Eye (tissue), 1 donor: ENCODE results near the gene ATG7.
"Not testable (repeated sequence)": the region's sequence is repeated elsewhere in the genome, so short reads cannot be mapped to it uniquely, and the experiment has no call there.

Experiments
- DNase-seq: peaks from one replicate; pipeline ENCODE4 v3.0.0-alpha.2; 2015

ATG7 gene

DNA sequence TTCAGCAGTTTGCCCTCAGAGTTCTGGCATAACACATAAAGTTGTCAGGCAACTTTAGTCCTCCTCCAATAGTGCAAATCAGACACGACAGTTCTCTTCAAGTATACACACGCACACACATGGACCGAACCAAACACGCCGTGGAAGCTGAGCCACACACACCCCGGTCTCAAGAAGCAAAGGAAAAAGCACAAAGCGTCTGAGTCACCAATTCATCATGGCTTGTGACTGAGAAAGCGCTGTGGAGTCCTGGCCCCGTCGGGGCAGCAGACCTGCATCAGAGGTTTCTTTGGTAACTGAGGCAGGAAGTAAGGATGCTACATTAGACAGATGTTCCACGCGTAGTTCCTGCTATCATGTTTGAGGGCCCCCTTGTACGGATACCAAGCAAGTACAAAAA lies 285.8 kb downstream of the ATG7 start:
- no peak for DNase-seq

DNA sequence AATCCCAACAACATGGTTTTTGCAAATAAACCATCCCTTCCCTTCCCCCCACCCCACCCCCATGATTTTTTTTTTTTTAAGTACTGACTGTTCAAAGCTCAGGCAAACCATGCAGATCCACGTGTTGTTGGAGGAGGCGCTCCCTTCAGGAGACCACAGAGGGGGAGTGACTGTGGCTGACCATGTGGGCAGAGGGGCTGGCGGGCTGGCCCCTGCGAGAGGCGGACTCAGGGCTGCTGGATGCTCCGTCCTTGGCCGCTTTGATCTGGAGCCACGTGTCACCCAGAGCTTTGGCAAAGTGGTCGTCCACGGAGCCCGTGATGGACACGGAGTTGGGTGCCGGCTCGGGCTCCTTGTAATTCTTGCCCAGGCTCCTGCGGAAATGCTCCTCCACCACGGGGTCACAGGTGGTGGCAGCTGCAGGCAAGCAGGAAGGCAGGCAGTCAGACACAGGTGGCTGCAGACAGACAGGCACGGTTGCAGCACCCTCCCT lies 286.3 kb downstream of the ATG7 start:
- DNase-seq: no peak

DNA sequence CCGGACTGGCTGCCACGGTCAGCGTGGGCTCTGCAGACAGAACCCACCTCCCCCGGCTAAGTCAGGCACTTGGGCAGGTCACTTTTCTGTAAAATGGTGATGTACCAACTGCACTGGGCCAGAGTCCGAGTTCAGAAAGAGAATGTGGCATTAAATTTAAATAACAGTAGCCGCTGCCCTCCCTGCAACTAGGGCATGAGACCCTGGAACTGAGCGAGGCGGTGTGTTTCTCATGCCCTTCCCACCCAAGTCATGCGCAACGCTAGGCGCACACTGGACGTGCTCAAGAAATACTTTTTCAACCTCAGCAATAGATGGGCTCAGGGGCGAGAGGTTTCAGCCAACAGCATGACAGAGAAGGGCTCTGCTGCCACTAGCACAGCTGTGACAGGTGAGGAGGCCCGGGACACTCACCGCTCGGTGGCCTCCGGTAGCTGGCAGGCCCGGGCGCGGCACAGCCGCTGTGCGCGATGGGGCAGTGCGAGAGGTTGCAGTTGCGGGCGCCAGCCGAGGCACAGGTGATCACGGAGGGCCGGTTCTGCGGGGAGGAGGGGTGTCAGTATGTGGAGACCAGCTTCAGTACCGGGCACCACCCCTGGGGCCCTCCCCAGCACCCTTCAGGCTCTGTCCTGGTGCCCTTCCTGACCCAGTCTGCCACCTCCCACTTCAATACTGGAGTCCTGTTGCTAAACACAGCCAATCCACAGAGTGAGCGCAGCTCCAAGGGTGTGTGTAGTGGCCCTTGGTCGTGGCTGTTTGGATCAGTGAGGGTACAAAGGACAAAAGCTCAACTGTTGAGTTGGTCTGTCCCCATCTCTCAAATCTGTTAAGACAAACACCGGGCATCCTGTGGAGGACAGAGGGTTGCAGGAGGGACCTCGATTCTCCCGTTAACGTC lies 287.0 kb downstream of the ATG7 start:
- no peak for DNase-seq

DNA sequence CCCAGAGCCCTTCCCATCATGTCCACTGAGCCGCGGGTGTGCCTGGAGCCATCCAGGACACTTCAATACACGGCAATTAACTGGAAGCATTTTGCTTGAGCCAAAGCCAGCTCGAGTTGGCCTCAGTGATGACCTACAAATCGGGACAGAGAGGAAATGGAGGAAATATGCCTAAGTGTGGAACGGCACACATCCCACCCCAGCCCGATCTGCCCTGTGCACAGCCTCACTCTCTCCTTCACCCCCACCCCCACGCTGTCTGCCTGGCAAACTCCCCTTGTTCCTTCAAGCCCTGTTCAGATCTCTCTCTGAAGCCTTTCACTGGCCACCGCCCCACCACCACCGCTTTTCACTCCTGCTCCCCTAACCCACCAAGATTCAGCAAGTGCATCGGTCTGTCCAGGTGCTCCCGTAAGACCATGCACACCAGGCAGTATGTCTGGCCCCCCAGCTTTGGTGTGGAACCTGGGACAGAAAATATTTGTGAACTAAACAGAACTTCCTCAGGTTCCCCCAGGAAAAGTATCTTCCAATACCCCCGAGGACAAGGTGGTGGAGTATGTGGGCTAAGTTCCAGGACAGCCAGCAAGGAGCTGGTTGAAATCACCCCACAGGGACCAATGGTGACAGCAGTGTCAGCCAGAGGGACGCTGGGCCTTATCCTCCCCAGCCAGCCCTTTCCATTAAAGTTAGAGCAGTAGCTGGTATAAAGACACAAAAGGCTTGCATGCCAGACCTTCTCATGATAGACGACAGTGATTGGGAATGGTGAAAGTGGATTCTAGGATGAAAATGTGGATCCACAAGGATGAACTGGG lies 287.8 kb downstream of the ATG7 start:
- DNase-seq: no peak

DNA sequence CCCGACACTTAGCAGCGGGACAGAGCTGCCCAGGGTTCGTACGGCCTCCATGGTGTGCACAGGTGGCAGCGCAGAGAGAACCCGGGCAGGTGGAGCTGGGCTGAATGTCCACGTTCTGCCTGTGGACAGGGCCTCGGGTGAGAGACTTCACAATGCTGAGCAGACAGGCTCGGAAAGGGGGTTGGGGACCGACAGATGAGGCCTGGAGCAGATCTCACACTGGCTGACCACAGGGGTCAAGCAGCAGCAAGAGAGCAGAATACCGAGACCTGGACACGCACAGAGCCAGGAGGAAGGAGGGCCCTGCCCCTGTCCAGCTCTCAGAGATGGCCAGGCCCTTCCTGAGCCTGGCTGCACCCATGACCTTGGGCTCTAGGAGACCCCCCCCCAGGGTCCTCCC lies 288.5 kb downstream of the ATG7 start:
- no peak for DNase-seq

DNA sequence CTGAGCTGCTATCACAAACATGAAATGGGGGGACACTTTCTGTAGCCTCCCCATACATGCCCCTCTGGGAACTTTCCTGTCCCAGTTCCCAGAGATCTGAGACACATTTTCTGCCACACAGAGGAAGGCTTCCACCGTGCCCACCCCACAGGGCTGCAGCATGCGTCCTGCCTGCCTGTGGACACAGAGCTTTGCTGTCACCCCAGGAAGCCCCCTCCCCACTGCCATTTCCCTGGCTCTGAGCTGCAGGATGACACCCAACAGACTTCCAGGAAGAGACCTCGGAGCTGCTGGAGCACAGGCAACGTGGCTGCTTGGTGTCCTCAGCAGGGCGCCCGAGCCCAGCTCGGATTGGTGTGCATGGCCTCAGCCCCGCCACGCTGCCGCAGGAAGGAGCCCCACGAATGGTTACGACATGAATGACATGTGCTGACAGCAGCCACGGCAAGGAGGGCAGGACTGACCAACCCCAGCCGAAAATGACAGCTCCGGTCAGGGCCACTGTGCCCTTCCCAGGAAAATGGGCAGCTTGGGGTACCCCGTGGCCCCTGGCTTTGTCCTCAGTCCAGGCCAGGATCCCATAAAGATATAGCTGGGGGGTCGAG lies 290.2 kb downstream of the ATG7 start:
- DNase-seq: no peak

DNA sequence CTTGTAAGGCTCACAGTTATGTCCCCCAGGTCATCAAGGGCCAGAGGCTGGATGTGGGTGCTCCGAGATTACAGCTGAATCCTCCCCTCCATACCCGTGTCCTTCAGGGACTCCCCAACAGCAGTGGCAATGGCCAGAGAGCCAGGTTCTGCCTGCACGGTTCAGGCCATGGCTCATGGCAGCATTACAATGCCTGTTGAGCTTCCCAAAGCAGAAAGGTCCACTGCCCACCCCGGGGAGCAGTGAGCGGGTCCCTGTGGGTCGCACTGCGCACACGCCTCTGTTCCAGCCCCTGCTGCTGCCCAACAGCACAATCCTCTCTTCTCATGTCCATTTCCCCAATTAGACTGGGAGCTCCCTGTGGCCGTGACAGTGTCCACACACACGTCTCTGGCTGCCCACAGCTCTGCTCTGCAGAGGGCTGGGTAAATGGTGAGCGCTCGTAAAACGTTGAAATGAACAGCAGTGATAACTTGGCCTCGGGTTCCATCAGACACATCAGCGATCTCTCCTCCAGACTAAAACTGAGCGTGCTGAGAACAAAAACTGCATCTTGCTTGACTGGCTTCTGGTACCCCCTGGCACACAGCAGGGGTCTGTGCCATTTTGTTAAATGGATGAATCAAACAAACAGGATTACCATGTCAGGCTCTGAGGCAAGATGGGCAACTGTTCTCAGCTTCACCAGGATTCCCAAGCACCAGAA lies 291.1 kb downstream of the ATG7 start:
- no peak for DNase-seq

DNA sequence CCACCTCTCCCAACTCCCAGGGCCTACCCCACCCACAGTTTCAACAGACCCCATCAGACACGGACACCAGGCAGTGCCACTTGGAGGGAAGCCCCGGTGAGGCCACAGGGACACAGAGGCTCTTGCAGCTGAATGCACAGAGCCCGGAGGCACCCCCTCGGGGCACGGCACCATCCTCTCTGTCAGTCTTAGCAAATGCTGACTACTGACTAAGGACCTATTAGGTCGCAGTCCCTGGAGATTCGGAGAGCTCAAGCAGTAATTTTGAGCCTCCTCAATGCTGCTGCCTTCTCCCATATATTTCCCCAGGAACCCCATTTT lies 291.6 kb downstream of the ATG7 start:
- no peak for DNase-seq

DNA sequence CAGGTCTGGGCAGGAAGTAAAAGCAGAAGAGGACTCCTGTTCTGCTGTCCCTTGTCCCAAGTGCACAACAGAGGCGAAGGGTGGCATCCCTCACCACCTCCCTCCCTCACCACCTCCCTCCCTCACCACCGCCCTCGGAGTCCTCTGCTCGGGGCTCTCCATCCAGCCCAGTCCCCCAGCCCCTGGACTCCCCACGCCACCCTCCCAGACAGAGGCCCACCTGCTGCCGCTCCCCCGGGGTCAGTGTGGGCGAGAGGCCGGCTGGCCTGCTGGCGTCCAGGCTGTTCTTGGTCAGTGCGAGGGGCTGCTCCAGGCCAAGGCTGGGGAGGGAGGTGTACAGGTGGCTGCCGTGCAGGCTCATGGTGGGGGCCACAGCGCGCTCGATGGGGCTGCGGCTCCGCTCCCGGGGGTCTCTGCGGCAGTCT lies 292.4 kb downstream of the ATG7 start:
- DNase-seq: no peak

DNA sequence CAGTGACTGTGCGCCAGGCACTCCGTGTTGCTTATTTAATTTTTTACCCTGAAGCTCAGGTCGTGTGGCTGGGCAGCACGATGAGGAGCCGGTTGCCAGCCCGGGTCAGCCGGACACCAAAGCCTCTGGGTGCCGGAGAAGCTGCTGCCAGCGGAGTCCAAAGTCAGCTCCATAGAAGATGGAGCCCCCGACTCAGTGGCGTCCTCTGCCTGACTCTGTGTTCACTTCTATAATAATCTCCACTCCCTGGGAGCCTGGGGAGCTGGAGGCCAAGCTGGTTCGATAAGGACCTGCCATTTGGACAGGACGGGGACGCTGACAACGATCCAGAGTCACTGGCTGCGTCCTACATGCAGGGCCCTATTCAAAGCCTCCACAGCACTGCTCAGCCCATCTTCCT lies 292.9 kb downstream of the ATG7 start:
- DNase-seq: no peak

DNA sequence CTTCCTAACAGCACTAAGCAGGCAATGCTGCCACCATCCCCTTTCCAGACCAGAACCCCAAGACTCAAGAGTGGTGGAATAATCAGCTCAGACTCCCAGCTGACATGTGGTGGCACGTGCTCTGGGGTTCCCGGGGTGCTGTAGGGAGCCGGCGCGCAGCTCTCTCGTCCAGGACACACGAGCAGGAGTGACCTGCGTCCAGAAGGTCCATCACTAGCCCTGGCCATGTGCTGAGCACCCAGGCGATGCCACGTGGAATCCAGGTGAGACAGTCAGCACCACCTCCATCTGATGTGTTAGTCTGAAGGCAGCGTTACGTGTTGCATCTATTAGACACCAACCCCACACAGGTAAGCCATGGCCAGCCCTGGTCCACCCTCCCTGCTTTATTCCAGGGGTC lies 293.3 kb downstream of the ATG7 start:
- no peak for DNase-seq

DNA sequence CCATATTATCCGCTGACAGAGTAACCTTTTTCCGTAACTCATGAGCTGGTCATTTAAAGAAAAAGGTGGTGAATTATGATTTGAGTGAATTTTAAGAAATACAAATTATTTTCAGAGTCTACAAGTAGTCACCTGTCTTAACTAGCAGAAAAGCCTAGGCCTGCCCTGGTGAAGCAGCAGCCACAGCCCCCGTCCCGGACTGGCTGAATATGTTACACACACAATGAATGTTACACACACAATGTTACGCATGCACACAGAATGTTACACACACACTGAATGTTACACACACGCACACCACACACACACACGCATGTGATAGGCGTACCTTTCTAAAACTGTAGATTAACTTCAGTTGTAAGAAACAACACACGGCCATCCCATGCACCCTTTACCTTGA lies 293.7 kb downstream of the ATG7 start:
- no peak for DNase-seq

DNA sequence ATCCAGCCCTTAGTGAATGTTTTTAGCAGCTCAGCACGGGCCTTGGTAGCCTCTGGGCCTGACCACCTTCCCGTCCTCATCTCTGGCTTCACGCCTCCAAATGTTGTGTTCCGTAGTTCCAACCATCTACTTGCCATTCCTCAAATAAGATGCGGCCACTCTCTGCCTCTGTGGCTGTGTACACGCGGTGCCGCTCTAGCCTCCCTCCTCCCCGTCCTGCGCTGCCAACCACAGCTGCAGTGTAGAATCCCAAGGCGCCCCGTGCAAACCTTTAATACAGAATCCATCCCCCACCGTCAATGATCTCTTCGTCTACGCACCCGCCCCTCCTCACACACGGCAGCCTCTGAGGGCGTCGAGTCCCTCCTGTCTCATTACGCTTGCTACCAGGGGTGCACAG lies 294.3 kb downstream of the ATG7 start:
- no peak for DNase-seq

DNA sequence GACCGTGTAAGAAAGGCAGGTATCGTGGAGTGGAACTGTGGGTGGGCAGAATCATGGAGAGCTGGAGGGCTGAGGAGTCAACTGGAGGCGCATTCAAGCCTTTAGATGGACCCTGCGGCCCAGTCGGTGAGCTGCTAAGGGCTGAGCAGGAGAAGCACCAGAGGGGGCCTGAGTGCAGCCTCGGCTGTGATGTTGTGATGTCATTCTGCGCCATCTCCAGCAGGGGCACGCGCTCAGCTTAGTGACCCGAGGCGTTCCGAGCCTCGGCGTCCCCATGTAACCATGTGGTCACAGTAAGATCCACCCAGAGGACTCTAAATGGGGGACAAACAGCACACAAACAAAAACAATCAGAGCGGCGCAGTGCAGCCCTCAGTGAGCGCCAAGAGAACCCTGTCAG lies 294.7 kb downstream of the ATG7 start:
- no peak for DNase-seq

DNA sequence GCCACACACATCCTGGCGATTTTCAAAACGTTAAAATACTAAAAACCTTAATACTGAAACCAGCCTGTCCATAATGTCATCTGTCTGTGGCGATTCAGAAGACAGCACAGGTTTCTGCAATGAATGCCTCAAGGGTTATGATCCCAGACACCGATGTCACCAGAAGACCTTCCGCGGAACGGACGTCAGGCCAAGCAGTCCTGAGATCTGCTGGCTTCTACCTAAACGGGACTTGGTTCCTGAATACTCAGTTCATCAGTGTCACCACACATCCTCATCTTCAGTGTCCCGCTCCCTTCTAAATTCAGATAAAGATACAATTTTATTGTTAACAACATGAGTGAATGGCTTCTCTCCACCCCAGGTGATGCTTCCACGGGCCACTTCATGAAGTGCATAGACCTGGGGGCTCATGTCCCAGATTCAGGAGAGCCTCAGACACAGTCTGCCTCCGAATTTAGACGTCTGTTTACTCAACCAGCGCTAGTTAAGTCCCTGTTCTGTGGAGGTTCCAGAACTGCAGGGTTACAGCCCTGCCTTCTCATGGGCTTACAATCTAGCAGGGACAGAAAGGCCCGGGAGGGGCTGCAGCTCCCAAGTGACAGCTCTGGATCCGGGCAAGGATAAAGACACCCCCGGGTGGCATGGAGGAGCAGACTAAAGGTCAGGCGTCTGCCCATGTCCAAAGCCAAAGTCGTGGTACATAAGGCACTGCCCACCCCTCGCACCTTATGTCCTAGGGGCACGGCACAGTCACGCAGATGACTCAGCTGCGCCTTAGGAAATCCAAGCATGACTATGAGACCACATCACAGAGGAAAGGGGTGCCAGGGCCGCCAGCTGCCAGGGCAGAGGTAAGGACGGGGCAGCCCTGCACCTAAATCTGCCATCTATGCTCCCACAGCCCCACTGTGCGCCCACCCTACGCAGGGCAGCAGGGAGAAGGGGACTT lies 295.6 kb downstream of the ATG7 start:
- DNase-seq: no peak

DNA sequence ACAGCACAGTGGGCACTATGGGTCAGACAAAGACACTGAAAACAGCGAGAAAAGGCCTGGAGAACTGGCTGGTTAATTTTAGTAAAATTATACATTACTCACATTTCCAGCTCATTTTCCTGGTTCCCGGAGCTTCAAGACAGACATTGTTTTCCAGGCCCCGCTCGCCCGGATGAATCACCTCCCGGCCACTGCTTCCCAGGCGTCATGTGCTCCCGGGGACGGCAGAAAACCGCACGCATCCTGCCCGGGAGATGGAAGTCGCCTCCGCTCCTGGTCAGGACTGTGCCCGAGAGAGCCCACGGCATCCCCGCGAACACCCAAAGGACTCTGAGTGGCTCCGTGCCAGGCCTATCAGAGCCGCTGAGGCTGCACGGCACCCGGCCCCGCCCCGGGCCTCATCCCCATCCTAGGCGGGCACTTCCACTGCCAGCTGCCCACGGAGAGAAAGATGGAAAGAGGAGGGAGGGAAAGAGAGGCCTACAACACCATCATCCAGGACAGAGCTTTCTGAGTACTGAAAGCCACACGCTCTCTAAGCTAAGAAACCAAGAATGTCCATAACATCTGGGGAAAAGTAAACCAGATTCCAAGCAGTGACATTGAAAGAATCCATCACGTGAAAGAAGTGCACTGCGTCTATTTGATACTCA lies 296.4 kb downstream of the ATG7 start:
- no peak for DNase-seq

DNA sequence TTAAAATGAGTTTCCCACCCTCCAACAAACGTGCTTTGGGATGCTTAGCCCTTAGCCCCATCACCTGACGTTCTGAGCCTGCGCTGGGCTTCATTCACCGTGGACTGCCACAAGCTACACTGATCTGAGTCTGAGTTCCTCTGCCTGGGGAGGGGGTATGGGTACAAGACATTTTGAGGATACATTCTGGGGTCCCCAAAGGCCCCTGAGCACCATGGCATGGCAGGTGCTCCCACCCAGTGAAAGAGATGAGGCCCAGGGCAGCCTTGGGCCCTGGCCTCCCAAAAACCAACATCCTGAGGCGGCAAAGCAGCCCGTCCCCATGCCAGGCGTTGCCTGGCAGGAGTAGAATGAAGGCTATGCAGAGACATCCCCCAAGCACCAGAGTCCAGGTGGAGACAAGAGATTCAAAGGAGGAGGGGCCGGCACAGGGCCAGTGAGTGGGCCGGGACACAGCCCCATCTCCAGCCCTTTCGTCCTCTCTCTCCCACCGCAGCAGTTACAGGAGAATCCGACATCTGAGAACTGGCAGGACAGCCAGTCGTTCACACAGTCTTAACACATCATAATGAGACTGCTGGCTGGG lies 297.1 kb downstream of the ATG7 start:
- no peak for DNase-seq

DNA sequence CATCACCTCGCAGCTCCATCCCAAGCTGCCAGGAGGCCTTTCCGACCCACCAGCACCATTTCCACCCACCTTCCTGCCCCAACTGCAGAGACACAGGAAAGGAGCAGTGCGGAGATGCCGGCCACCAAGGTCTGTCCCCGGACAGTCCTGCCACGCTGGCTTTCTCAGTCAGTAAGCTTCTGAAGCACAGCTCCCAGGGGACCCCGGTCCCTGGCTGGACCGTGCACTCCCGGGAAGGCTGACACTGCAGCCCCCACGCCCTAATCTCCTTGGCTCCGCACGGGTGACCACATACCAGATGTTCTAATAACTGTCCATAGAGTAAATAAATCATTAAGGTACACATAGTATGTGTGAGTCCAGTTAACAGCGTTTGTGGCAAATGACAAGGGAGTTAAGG lies 298.1 kb downstream of the ATG7 start:
- DNase-seq: peak; percentile 24

DNA sequence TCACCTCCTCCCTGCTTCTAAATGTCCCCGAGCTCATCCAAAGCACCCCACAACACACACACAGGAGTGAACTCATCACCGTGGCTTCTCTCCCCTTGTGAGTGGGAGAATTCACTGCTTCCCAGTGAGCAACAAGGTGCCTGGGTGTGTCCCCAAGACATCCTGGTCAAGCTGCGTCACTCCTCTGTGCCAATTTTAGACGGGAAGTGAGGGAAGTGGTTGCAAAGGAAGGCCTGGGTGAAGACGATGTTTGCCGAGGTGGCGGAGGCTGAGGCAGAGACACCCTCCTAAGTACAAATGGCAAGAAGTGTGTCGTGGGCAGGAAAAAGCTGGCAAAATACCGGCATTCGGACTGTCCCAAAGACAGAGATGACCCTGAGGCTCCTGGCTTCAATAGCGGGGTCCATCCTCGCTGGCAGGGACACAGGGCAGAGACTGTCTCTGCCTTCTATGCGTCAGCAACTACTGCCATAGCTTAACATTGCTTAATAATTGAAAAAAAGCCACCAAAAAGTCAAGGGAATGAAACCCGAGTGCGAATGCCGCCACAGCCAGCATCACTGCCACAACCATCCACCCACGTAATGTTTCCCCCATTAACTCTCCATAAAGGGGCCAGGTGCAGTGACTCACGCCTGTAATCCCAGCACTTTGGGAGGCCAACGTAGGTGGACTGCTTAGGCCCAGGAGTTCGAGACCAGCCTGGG lies 298.7 kb downstream of the ATG7 start:
- no peak for DNase-seq

DNA sequence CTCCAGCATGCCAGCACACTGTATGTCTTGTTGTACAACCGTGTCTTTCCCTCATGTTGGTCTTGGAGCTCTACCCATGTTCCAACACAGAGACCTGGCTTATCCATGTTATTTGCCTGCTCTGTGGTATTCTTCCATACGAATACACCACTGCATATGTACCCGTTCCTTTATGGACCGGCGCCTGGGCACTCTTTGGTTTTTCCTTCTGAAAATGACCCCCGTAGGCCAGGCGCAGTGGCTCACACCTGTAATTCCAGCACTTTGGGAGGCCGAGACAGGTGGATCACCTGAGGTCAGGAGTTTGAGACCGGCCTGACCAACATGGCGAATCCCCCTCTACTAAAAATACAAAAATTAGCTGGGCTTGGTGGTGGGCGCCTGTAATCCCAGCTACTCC lies 300.5 kb downstream of the ATG7 start:
- not testable (repeated sequence) for DNase-seq
